HG03432 (cell line): ENCODE results near the gene WNT9B.

Source experiments
- ATAC-seq: cut with Tn5 transposase; IDR thresholded peaks from one replicate; pipeline ENCODE4 v1.9.1; 2021; ENCODE audit warnings: mild to moderate bottlenecking, moderate library complexity; ENCODE audit not compliant: unreplicated experiment

Gene WNT9B

GRCh38 chr17:46851029-46851741, at the start of gene WNT9B:
Gene WNT9B (plus strand): TSS chr17:46851583. CDS start chr17:46851639, 56 bp downstream.
- ATAC-seq = no peak

DNA sequence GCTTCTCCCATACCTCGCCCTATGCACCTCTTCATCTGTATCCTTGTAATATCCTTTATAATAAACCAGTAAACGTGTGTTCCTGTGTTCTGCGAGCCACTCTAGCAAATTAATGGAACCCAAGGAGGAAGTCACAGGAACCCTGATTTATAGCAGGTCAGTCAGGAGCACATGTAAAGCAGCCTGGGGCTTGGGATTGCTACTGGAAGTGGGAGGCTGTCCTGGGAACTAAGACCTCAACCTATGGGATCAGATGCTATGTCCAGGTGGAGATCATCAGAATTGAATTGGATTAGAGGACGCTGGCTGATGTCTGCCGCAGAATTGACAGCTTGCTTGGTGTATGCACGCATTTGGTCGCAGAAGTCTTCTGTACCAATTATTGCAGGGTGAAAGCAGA, 48.6 kb upstream of the WNT9B start:
- no peak for ATAC-seq

DNA sequence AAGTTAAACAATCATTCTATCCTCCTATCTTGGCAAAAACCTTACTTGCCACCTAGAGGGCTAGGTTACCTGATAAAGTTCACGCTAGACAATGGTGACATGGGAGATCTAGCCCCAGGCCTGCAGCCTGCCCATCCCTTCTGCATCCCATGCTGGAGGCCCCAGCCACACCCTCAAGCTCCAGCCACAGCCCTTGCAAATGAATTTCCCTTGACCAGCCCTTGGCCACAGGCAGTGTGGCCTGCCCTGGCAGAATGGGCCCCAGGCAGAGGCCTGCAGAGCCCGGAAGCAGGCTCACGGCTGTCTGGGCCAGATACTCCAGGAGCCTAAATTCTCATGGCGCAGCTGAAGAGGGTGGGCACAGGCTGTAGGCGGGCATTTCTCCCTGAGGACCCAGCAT, 47.8 kb upstream of the WNT9B start:
- ATAC-seq = no peak

GRCh38 chr17:46805771-46806170, 45.6 kb upstream of the WNT9B start:
- ATAC-seq = no peak

DNA sequence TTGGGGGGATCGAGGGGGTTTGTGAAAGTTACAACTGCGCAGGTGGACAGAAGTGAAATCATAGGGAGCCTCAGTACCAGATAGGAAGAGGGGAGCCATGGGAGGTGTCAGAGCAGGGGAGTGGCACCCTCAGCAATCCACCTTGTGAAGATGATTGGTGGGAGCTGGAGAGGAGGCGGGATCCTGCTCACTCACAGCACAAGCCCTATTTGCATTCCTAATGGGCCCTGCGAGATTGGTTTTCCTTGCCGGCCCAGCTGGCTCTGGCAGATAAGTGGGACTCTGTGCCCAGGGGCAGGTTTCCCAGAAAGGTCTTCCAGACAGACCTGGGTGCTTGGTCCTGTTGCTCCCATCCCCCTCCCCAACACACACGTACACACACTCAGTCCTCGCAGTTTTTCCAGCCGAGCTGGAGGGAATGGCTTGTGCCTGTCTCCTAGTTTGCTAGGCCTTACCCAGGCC, 42.2 kb upstream of the WNT9B start:
- no peak for ATAC-seq

- ATAC-seq = no peak
Measured at GRCh38 chr17:46810837-46811236, 40.5 kb upstream of the WNT9B start.

GRCh38 chr17:46811978-46812583, 39.3 kb upstream of the WNT9B start:
- ATAC-seq = no peak

DNA sequence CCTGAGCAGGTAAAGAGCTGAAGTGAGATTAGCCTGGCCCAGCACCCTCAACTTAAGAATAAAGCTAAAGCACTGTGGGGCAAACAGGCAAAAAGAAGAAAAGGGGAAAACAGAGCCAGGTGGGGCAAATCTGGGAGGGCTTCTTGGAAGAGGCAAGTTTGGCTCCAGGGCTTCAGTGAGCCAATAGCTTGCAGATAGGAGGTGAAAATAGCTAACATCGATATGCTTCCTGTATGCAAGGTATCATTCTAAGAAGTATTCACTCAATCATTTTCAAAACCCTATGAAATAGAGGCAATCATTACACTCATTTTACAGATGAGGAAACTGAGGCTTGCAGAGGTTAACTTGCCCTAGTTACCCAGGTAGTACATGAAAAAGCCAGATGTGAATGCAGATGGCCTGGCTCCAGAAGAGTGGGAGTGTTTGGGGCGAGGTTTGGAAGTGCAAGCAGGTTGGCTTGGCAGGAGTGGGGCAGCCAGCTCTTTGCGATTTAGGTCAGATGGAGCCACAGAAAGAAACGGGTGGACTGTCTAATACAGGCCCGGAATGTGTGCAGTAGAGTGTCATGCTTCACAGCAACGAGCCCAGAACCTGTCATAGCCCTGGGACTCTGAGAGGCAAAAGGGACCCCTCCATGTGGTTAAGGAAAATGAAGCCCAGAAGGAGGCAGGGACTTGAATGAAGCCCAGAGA, 38.6 kb upstream of the WNT9B start:
- no peak for ATAC-seq

GRCh38 chr17:46813920-46814319, 37.5 kb upstream of the WNT9B start:
- ATAC-seq = no peak

DNA sequence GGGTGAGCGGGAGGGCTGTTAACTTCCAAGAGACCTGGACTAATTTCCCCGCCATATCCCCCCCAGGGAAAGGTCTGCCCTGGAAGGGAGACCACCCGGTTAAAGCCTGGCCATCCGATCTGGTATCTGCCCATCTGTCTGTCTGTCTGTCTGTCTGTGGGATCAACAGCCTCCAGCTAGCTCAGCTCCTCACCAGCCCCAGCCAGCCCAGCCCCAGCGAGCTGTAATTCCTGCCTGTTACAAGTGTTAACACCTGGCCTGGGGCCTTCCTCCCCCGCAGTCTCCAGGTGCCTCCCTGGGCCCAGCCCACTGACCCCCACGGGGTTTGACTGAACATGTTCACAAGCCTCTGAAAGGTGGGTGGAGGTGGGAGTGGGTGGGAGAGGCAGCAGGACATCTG, 36.9 kb upstream of the WNT9B start:
- ATAC-seq = no peak

GRCh38 chr17:46815474-46816353, 35.7 kb upstream of the WNT9B start:
- no peak for ATAC-seq

- no peak for ATAC-seq
Measured at GRCh38 chr17:46817151-46817900, 34.1 kb upstream of the WNT9B start.

DNA sequence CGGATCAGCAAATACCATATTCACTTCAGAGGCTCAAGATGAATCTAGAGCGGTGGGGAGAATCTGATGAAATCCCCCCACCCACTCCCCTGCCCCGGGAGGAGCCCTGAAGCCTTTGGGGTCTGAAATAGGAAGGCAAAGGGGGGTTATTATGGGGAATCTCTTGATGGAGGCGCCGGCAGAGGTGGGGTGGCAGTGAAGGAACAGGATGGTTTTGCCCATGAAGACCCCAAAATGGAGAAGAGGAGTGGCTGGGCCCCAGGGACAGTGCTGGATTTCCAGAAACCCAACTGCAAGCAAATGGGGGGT, 33.5 kb upstream of the WNT9B start:
- ATAC-seq = no peak

- no peak for ATAC-seq
Measured at GRCh38 chr17:46818316-46818928, 33.0 kb upstream of the WNT9B start, which contains the start of gene WNT3. Gene WNT3 (minus strand): TSS chr17:46818692. CDS start chr17:46818597, 95 bp downstream.

DNA sequence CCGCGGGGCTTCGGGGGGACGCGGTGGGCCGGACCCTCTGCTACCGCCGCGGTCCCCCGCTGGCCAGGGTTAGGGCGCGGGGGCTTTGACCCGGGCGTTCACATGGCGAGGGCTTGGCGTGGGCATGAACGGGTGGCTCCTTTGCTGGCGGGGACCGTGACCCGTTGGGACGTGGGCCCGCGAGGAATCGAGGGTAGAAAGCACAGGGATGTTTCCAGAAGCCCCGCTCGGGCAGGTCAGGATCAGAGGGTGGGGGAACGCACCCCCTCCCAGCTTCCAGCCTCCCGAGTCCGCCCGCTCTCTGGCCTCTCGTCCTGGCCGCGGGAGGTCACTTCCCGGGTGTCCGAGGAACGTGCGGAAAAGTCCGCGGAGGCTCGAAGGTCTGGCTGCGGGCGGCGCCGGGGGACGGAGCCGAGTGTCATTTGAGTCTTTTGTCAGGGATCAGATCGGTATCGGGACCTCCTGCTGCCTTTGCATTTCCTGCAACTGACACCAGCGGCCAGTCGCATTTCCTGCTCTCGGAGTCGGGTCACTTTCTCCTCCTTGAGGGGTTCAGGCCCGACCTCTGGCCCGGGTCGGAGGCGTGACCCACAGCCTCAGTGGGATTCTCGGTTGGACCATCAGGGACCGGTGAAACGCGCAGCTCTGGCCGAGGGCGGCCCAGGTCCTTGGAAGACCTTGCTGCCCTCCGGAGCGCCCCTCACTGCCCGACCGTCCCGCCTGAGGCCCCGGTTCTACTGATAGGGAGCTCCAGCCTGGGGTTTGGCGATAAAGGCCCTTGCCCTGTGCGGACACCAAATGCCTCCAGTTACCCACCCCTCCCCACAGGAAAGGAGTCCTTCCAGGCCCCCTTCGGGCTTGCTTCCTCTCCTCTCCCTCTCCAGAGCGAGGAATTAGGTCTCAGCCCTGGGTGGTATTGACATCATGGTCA, 32.2 kb upstream of the WNT9B start:
- ATAC-seq = no peak

GRCh38 chr17:46819906-46820351, 31.5 kb upstream of the WNT9B start:
- ATAC-seq = no peak

- no peak for ATAC-seq
Measured at GRCh38 chr17:46820592-46821450, 30.6 kb upstream of the WNT9B start.
